ENCODE results near the gene SIDT1.

SIDT1 gene

GRCh38 chr3:113531826-113532697, at the start of gene SIDT1:
SIDT1 (plus strand) TSS chr3:113532555; CDS start chr3:113533022, 467 bp downstream.
- H3K27me3 ChIP-seq (ENCODE audit: control insufficient read depth, insufficient read depth, low read length), result peaks cover 91% of the 10 kb centered on the region
- no peaks in the 10 kb centered on the region for H3K4me1 ChIP-seq (ENCODE audit: control insufficient read depth, insufficient read depth, low read length)
- no peaks in the 10 kb centered on the region for H3K9me3 ChIP-seq (ENCODE audit: control insufficient read depth, insufficient read depth, low read length)
- H3K4me3 ChIP-seq (ENCODE audit: low read depth, low read length), result peak within 1 kb of the TSS; percentile 79
- H3K9ac ChIP-seq (ENCODE audit: low read depth, low read length), result peak within 1 kb of the TSS; percentile 32
- no peaks in the 10 kb centered on the region for H3K36me3 ChIP-seq (ENCODE audit: control insufficient read depth, insufficient read depth, low read length)

DNA sequence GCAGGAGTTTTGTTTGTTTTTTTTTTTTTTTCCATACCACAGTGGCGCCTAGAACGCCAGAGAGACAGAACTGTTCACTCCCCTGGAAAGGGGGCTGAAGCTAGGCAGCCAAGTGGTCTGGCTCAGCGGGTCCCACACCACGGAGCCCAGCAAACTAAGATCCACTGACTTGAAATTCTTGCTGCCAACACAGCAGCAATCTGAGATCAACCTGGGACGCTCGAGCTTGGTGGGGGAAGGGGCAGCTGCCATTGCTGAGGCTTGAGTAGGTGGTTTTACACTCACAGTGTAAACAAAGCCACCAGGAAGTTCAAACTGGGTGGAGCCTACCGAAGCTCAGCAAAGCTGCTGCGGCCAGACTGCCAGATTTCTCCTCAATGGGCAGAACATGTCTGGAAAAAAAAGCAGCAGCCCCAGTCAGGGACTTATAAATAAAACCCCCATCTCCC, 47.2 kb upstream of the SIDT1 start:
- Histone ChIP-seq H3K9ac (ENCODE audit: low read depth, low read length) (no peak overlapping the region), H3K4me1 (ENCODE audit: control insufficient read depth, insufficient read depth, low read length) (no peaks in the 10 kb centered on the region), H3K9me3 (ENCODE audit: control insufficient read depth, insufficient read depth, low read length) (no peaks in the 10 kb centered on the region), H3K4me3 (ENCODE audit: low read depth, low read length) (no peak overlapping the region), H3K27me3 (ENCODE audit: control insufficient read depth, insufficient read depth, low read length) (no peaks in the 10 kb centered on the region), H3K36me3 (ENCODE audit: control insufficient read depth, insufficient read depth, low read length) (no peaks in the 10 kb centered on the region)

DNA sequence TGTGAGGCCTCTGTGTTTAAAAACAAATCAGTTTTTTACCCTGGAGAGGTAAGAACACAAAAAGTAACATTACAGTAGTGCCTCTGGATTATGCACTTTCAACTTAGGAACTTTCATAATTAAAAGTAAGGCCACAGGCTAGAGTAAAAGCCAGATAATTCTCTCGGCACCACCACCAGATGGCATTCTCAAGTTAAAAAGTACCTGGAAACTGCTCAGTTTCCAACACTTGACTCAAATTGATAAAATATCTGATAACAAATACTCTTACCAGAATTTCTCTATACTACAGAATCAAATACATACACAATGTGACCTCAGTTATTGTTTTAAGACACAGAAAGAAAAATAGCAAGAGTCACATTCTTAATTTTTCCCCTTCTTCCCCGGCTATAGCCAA, 37.3 kb upstream of the SIDT1 start:
- no peak overlapping the region for H3K9ac ChIP-seq (ENCODE audit: low read depth, low read length)
- H3K4me1 ChIP-seq (ENCODE audit: control insufficient read depth, insufficient read depth, low read length), result no peaks in the 10 kb centered on the region
- H3K9me3 ChIP-seq (ENCODE audit: control insufficient read depth, insufficient read depth, low read length), result no peaks in the 10 kb centered on the region
- no peaks in the 10 kb centered on the region for H3K36me3 ChIP-seq (ENCODE audit: control insufficient read depth, insufficient read depth, low read length)
- H3K27me3 ChIP-seq (ENCODE audit: control insufficient read depth, insufficient read depth, low read length), result no peaks in the 10 kb centered on the region
- no peak overlapping the region for H3K4me3 ChIP-seq (ENCODE audit: low read depth, low read length)

DNA sequence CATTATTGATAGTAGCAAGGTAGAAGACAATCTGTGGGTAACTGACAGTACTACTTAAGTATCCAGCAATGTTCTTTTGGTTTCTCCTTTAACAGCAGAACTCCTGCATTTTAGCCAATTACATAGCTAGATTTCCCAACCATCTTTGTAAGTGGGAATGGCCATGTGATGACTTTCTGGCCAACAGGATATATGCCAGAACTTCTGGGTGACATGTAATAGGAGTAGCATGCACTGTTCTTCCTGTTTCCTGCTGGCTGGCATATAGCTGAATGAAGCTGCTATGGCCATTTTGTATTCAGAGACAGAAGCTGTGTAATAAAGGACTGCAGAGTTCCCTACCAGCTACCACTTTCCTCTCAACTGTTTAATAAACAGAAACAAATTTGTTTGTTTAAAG, 35.4 kb upstream of the SIDT1 start:
- no peaks in the 10 kb centered on the region for H3K4me1 ChIP-seq (ENCODE audit: control insufficient read depth, insufficient read depth, low read length)
- H3K36me3 ChIP-seq (ENCODE audit: control insufficient read depth, insufficient read depth, low read length), result no peaks in the 10 kb centered on the region
- H3K9ac ChIP-seq (ENCODE audit: low read depth, low read length), result no peak overlapping the region
- H3K4me3 ChIP-seq (ENCODE audit: low read depth, low read length), result no peak overlapping the region
- H3K9me3 ChIP-seq (ENCODE audit: control insufficient read depth, insufficient read depth, low read length), result no peaks in the 10 kb centered on the region
- no peaks in the 10 kb centered on the region for H3K27me3 ChIP-seq (ENCODE audit: control insufficient read depth, insufficient read depth, low read length)

DNA sequence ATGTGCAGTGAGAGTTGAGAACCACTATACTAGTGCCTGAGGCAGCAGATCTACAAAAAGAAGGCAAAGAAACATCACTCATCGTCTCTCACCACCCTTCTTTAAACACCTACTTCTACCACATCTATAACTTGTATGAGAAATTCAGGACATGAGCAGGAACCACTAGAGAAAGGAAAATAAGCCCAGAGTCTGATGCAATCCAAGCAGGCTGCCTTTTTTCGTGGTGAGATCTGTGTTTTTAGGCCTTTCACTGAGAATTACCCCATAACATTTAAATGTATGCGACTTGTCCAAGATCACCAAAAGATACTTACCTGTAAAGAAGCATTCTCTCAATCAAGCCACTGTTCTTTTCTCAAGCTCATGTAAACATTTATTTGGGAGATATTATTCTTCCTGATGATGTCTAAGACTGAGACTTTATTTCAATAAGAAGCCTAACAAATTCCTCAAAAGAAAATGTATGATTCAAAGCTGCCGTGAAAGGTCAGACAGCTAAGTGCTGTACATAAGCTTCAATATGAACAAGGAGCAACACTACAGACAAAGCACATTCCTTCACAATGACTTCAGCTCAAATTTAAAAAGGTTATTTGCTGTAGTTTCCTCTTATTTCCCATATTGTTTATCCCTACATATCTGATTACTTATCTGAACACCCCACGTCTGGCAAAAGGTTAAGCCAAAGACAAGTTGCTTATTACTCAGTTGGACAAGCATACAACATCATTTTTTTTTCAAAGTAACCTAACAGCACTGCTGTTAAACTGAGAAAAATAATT, 33.9 kb upstream of the SIDT1 start:
- H3K4me3 ChIP-seq (ENCODE audit: low read depth, low read length), result no peak overlapping the region
- no peaks in the 10 kb centered on the region for H3K36me3 ChIP-seq (ENCODE audit: control insufficient read depth, insufficient read depth, low read length)
- no peaks in the 10 kb centered on the region for H3K27me3 ChIP-seq (ENCODE audit: control insufficient read depth, insufficient read depth, low read length)
- no peaks in the 10 kb centered on the region for H3K4me1 ChIP-seq (ENCODE audit: control insufficient read depth, insufficient read depth, low read length)
- H3K9ac ChIP-seq (ENCODE audit: low read depth, low read length), result no peak overlapping the region
- no peaks in the 10 kb centered on the region for H3K9me3 ChIP-seq (ENCODE audit: control insufficient read depth, insufficient read depth, low read length)

DNA sequence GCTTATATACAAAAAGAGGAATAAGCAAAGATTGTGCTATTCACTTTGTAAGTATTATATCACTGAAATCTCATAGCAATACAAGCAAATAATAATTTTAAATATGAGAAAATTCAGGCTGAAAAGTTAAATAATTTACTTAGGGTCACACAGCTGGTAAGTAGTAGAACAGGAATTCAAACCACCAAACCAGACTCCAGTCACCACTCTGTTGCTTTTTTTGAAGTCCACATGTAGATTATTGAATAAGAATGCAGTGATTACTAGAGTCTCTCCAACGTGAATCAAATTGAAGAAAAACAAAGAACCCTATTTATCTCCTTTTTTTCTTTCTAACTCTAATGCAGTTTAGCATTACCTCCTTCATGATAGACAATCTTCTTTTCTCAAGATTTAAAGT, 33.3 kb upstream of the SIDT1 start:
- no peaks in the 10 kb centered on the region for H3K36me3 ChIP-seq (ENCODE audit: control insufficient read depth, insufficient read depth, low read length)
- no peaks in the 10 kb centered on the region for H3K9me3 ChIP-seq (ENCODE audit: control insufficient read depth, insufficient read depth, low read length)
- H3K9ac ChIP-seq (ENCODE audit: low read depth, low read length), result no peak overlapping the region
- H3K4me1 ChIP-seq (ENCODE audit: control insufficient read depth, insufficient read depth, low read length), result no peaks in the 10 kb centered on the region
- H3K27me3 ChIP-seq (ENCODE audit: control insufficient read depth, insufficient read depth, low read length), result no peaks in the 10 kb centered on the region
- H3K4me3 ChIP-seq (ENCODE audit: low read depth, low read length), result no peak overlapping the region

- Histone ChIP-seq H3K4me3 (ENCODE audit: low read depth, low read length) (no peak overlapping the region), H3K9ac (ENCODE audit: low read depth, low read length) (no peak overlapping the region), H3K36me3 (ENCODE audit: control insufficient read depth, insufficient read depth, low read length) (no peaks in the 10 kb centered on the region), H3K4me1 (ENCODE audit: control insufficient read depth, insufficient read depth, low read length) (no peaks in the 10 kb centered on the region), H3K9me3 (ENCODE audit: control insufficient read depth, insufficient read depth, low read length) (no peaks in the 10 kb centered on the region), H3K27me3 (ENCODE audit: control insufficient read depth, insufficient read depth, low read length) (no peaks in the 10 kb centered on the region)
These were observed 30.8 kb upstream of the SIDT1 start for GRCh38 chr3:113501597-113501996.

DNA sequence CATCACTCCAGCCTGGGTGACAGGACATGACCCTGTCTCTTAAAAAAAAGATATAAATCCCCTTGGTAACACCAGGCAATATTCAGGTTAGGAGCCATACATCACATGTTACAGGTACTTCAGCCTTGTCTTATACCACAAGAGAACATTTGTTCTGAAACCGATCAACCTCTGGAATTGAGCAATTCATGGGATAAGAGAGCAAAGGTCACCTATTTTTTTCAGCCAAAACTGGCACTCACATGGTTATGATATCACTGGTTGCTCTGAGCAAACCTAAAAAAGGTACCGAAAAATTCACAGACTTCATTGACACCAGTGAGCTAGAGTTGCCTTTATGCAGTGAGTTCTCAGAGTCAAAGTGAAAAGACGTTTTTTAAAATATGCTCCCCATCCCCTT, 26.5 kb upstream of the SIDT1 start:
- H3K36me3 ChIP-seq (ENCODE audit: control insufficient read depth, insufficient read depth, low read length), result peaks cover 3% of the 10 kb centered on the region
- no peaks in the 10 kb centered on the region for H3K4me1 ChIP-seq (ENCODE audit: control insufficient read depth, insufficient read depth, low read length)
- no peak overlapping the region for H3K4me3 ChIP-seq (ENCODE audit: low read depth, low read length)
- no peaks in the 10 kb centered on the region for H3K27me3 ChIP-seq (ENCODE audit: control insufficient read depth, insufficient read depth, low read length)
- no peak overlapping the region for H3K9ac ChIP-seq (ENCODE audit: low read depth, low read length)
- H3K9me3 ChIP-seq (ENCODE audit: control insufficient read depth, insufficient read depth, low read length), result no peaks in the 10 kb centered on the region

DNA sequence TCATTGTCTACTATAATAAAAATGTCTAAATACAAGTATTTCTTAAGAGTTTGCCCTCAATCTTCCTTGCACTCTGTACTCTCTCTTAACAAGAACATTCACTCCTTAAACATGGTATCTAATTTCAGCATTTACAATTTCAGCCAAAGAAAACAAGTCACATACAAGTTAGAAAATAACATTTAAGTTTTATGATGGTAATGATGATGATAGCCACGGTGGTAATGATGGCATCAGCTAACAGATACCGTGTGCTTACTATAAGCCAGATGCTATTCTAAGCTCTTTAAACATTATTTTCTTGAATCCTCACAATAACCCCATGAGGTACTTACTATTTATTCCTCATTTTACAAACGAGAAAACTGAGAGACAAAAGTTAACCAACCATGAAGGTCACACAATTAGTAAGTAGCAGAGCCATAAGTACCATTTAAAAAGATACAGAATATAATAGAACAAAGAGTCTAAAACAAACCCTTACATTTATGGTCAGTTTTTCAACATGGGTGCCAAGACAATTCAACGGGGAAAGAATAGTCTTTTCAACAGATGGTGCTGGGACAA, 24.8 kb upstream of the SIDT1 start:
- H3K9me3 ChIP-seq (ENCODE audit: control insufficient read depth, insufficient read depth, low read length), result no peaks in the 10 kb centered on the region
- no peaks in the 10 kb centered on the region for H3K27me3 ChIP-seq (ENCODE audit: control insufficient read depth, insufficient read depth, low read length)
- no peak overlapping the region for H3K9ac ChIP-seq (ENCODE audit: low read depth, low read length)
- H3K4me1 ChIP-seq (ENCODE audit: control insufficient read depth, insufficient read depth, low read length), result no peaks in the 10 kb centered on the region
- peaks cover 3% of the 10 kb centered on the region for H3K36me3 ChIP-seq (ENCODE audit: control insufficient read depth, insufficient read depth, low read length)
- H3K4me3 ChIP-seq (ENCODE audit: low read depth, low read length), result no peak overlapping the region

DNA sequence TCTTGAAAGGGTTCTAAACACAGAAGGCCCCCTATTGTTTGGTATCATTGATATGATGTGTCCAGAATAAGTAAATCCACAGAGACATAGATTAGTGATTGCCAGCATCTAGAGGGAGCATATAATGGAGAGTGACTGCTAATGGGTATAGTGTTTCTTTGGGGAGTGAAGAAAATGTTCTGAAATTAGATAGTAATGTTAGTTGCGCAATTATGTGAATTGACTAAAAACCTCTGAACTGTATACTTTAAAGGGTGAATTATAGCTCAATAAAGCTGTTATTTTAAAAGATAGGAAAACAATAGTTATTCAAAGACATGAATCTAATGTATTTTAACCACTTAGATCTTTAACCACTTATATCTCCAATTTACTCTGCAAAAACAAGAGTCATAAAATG, 23.4 kb upstream of the SIDT1 start:
- H3K9me3 ChIP-seq (ENCODE audit: control insufficient read depth, insufficient read depth, low read length), result no peaks in the 10 kb centered on the region
- H3K9ac ChIP-seq (ENCODE audit: low read depth, low read length), result no peak overlapping the region
- H3K4me3 ChIP-seq (ENCODE audit: low read depth, low read length), result no peak overlapping the region
- no peaks in the 10 kb centered on the region for H3K4me1 ChIP-seq (ENCODE audit: control insufficient read depth, insufficient read depth, low read length)
- H3K36me3 ChIP-seq (ENCODE audit: control insufficient read depth, insufficient read depth, low read length), result peaks cover 3% of the 10 kb centered on the region
- H3K27me3 ChIP-seq (ENCODE audit: control insufficient read depth, insufficient read depth, low read length), result no peaks in the 10 kb centered on the region

GRCh38 chr3:113514265-113514769, 18.0 kb upstream of the SIDT1 start:
- Histone ChIP-seq H3K9me3 (ENCODE audit: control insufficient read depth, insufficient read depth, low read length) (no peaks in the 10 kb centered on the region), H3K4me1 (ENCODE audit: control insufficient read depth, insufficient read depth, low read length) (peaks cover 2% of the 10 kb centered on the region), H3K9ac (ENCODE audit: low read depth, low read length) (peak overlapping the region; percentile 74), H3K36me3 (ENCODE audit: control insufficient read depth, insufficient read depth, low read length) (no peaks in the 10 kb centered on the region), H3K27me3 (ENCODE audit: control insufficient read depth, insufficient read depth, low read length) (peaks cover 2% of the 10 kb centered on the region), H3K4me3 (ENCODE audit: low read depth, low read length) (peak overlapping the region; percentile 92)
